OCI-LY3 (cell line): ENCODE data around the gene ZC3H15.

Source experiments
- H2AFZ ChIP-seq: fragments of 200-600, 300-600 bp; shearing (Covaris generic); 2 replicates; pipeline ENCODE4 v1.6.0; 2014; ENCODE audit warnings: antibody characterized with exemption, low read depth, low read length
- H3K27ac ChIP-seq: fragments of 200-600, 300-600 bp; sonication (generic); 2 replicates; pipeline ENCODE4 v1.5.1; 2014; ENCODE audit warnings: mild to moderate bottlenecking, low read length, moderate library complexity, mixed read lengths
- H3K27me3 ChIP-seq: fragments of 200-600, 300-600 bp; sonication (generic); 2 replicates; pipeline ENCODE4 v1.6.1; 2014; ENCODE audit warnings: low read depth, low read length, mixed read lengths
- H3K36me3 ChIP-seq: fragments of 200-600, 300-600 bp; sonication (generic); replicated peaks from 2 replicates; pipeline ENCODE3; 2014; ENCODE audit warnings: low read depth, low read length, mixed read lengths
- H3K4me1 ChIP-seq: fragments of 300-600, 200-600 bp; sonication (generic); 2 replicates; pipeline ENCODE4 v1.6.1; 2014; ENCODE audit warnings: low read length, mixed read lengths
- H3K4me2 ChIP-seq: fragments of 200-600, 300-600 bp; sonication (generic); 2 replicates; pipeline ENCODE4 v1.6.1; 2014; ENCODE audit warnings: low read length, mixed read lengths
- H3K4me3 ChIP-seq: fragments of 300-600, 200-600 bp; sonication (generic); 2 replicates; pipeline ENCODE4 v1.5.1; 2014; ENCODE audit warnings: antibody characterized with exemption, mild to moderate bottlenecking, low read length, moderate library complexity
- H3K79me2 ChIP-seq: fragments of 300-600, 200-600 bp; shearing (Covaris generic); 2 replicates; pipeline ENCODE4 v1.6.1; 2014; ENCODE audit warnings: mild to moderate bottlenecking, low read length, mixed read lengths
- H3K9ac ChIP-seq: fragments of 300-600, 200-600 bp; shearing (Covaris generic); 2 replicates; pipeline ENCODE4 v1.6.0; 2014; ENCODE audit warnings: mild to moderate bottlenecking, low read length, moderate library complexity
- H3K9me3 ChIP-seq: fragments of 200-600, 300-600 bp; shearing (Covaris generic); 2 replicates; pipeline ENCODE4 v1.6.1; 2014; ENCODE audit warnings: low read length, mixed read lengths; ENCODE audit not compliant: insufficient read depth
- H4K20me1 ChIP-seq: fragments of 200-600, 300-600 bp; sonication (generic); 2 replicates; pipeline ENCODE4 v1.6.1; 2016; ENCODE audit warnings: low read length, mixed read lengths; ENCODE audit not compliant: insufficient read depth
- CTCF ChIP-seq: fragments of 200-600, 300-600 bp; sonication (generic); IDR thresholded peaks from 2 replicates; pipeline ENCODE4 v1.5.1; 2014; ENCODE audit warnings: antibody characterized with exemption, low read length, low read depth
- EZH2phosphoT487 ChIP-seq: fragments of 200-600 bp; shearing (Covaris generic); IDR thresholded peaks from 2 replicates; pipeline ENCODE4 v1.6.1; 2018; ENCODE audit warnings: antibody characterized with exemption, mixed run types, low read depth

ZC3H15 gene

GRCh38 chr2:186540941-186541340 lies 54.9 kb downstream of the ZC3H15 start:
- TF ChIP-seq CTCF (no peak), EZH2phosphoT487 (no peak)
- Histone ChIP-seq H3K9me3 (no peaks in the 10 kb centered on the region), H3K36me3 (no peaks in the 10 kb centered on the region), H4K20me1 (no peaks in the 10 kb centered on the region), H3K27ac (no peak overlapping the region), H3K79me2 (no peaks in the 10 kb centered on the region), H3K27me3 (no peaks in the 10 kb centered on the region), H3K4me3 (no peak overlapping the region), H2AFZ (no peak overlapping the region), H3K4me2 (0 out of 2 replicates have a peak overlapping the region, but pooled peaks have one; percentile 7), H3K9ac (no peak overlapping the region), H3K4me1 (no peaks in the 10 kb centered on the region)

GRCh38 chr2:186542002-186542401 lies 55.9 kb downstream of the ZC3H15 start:
- TF ChIP-seq EZH2phosphoT487 (no peak), CTCF (no peak)
- Histone ChIP-seq H3K4me1 (no peaks in the 10 kb centered on the region), H3K27me3 (no peaks in the 10 kb centered on the region), H3K79me2 (no peaks in the 10 kb centered on the region), H4K20me1 (no peaks in the 10 kb centered on the region), H3K9ac (no peak overlapping the region), H2AFZ (no peak overlapping the region), H3K4me3 (no peak overlapping the region), H3K36me3 (no peaks in the 10 kb centered on the region), H3K27ac (no peak overlapping the region), H3K4me2 (no peak overlapping the region), H3K9me3 (no peaks in the 10 kb centered on the region)

- Histone ChIP-seq H3K27ac (no peak overlapping the region), H3K36me3 (no peaks in the 10 kb centered on the region), H3K4me1 (no peaks in the 10 kb centered on the region), H3K9ac (no peak overlapping the region), H2AFZ (no peak overlapping the region), H4K20me1 (no peaks in the 10 kb centered on the region), H3K27me3 (no peaks in the 10 kb centered on the region), H3K9me3 (no peaks in the 10 kb centered on the region), H3K4me3 (no peak overlapping the region), H3K4me2 (no peak overlapping the region), H3K79me2 (no peaks in the 10 kb centered on the region)
- no peak for TF ChIP-seq EZH2phosphoT487
- no peak for TF ChIP-seq CTCF
These were observed 57.6 kb downstream of the ZC3H15 start for GRCh38 chr2:186543561-186544131.

GRCh38 chr2:186544255-186544675 lies 58.2 kb downstream of the ZC3H15 start:
- Histone ChIP-seq H3K4me1 (no peaks in the 10 kb centered on the region), H3K36me3 (no peaks in the 10 kb centered on the region), H3K9ac (no peak overlapping the region), H3K79me2 (no peaks in the 10 kb centered on the region), H3K27ac (no peak overlapping the region), H3K4me3 (no peak overlapping the region), H3K9me3 (no peaks in the 10 kb centered on the region), H4K20me1 (no peaks in the 10 kb centered on the region), H3K4me2 (no peak overlapping the region), H3K27me3 (no peaks in the 10 kb centered on the region), H2AFZ (no peak overlapping the region)
- TF ChIP-seq EZH2phosphoT487, result no peak
- TF ChIP-seq CTCF, result no peak
